HCT116 (cell line): ENCODE measurements around the gene CWC22.

Experiments
- ELF1 ChIP-seq: IDR thresholded peaks from 2 replicates; pipeline ENCODE4 v1.6.1; 2012; ENCODE audit warnings: low read depth, borderline replicate concordance
- FOSL1 ChIP-seq: IDR thresholded peaks from 2 replicates; pipeline ENCODE4 v1.6.1; 2012; ENCODE audit warnings: low read depth
- POLR2A ChIP-seq: IDR thresholded peaks from 2 replicates; pipeline ENCODE4 v1.7.0; 2011; ENCODE audit warnings: borderline replicate concordance; ENCODE audit not compliant: insufficient read depth, insufficient read length; ENCODE audit errors: extremely low read depth
- RAD21 ChIP-seq: IDR thresholded peaks from 2 replicates; pipeline ENCODE4 v1.6.1; 2012; ENCODE audit warnings: low read depth, mild to moderate bottlenecking
- YY1 ChIP-seq: IDR thresholded peaks from 2 replicates; pipeline ENCODE4 v1.6.1; 2011; ENCODE audit warnings: low read length, low read depth, moderate library complexity, mild to moderate bottlenecking; ENCODE audit not compliant: insufficient replicate concordance; ENCODE audit errors: extremely low read depth
- TF ChIP-seq, protein P1 (sequence below), 3 experiments: fragments of 200-600 bp in 1 of 3; sonication (generic) in 1 of 3; IDR thresholded peaks in 2 of 3; conservative IDR thresholded peaks in 1 of 3; 2 replicates each; pipeline ENCODE4 v1.5.1; 2012 to 2017; ENCODE audit warnings: low read depth in 2 of 3, low read length in 2 of 3, antibody characterized with exemption in 1 of 3, borderline replicate concordance in 1 of 3, control low read depth in 1 of 3, mild to moderate bottlenecking in 1 of 3, mixed read lengths in 1 of 3, mixed run types in 1 of 3, moderate library complexity in 1 of 3; ENCODE audit not compliant: insufficient read depth in 1 of 3

DNA sequence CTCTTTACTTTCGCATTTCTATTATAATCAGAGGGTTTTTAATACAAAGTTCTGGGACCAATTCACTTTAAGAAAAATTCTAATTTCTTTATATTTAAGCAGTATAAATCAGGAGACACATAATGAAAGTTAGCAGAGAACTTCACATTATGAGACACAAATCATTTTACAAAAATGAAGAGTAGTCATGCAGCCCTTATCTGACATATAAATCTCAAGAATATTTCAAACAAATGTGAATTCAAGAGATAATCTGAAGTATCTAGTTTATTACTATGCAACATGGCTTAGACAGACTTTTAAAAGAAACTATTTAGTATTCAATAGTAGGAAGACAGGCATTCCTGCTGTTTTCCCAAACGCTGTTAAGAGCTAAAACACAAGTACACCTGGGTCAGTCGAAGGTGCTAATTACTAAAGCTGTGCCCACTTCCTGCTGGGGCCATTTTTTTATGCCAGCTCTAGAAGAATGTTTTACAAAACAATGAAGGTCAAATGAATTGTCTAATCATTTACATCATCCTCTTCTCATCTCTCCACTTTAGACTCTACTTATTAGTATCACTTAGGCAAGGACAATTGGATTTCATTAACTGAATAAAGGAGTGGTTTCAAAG lies 40.2 kb downstream of the CWC22 start:
- TF ChIP-seq, protein P1, sequence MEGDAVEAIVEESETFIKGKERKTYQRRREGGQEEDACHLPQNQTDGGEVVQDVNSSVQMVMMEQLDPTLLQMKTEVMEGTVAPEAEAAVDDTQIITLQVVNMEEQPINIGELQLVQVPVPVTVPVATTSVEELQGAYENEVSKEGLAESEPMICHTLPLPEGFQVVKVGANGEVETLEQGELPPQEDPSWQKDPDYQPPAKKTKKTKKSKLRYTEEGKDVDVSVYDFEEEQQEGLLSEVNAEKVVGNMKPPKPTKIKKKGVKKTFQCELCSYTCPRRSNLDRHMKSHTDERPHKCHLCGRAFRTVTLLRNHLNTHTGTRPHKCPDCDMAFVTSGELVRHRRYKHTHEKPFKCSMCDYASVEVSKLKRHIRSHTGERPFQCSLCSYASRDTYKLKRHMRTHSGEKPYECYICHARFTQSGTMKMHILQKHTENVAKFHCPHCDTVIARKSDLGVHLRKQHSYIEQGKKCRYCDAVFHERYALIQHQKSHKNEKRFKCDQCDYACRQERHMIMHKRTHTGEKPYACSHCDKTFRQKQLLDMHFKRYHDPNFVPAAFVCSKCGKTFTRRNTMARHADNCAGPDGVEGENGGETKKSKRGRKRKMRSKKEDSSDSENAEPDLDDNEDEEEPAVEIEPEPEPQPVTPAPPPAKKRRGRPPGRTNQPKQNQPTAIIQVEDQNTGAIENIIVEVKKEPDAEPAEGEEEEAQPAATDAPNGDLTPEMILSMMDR (IDR thresholded peaks at IDR 0.05 in 2 of 3, conservative IDR thresholded peaks at IDR 0.05 in 1 of 3; ENCODE audit: borderline replicate concordance in 1 of 3, insufficient read depth in 1 of 3, low read depth in 2 of 3, low read length in 2 of 3), result no peak
- TF ChIP-seq ELF1, result no peak
- TF ChIP-seq YY1, result no peak
- no peak for TF ChIP-seq POLR2A
- TF ChIP-seq RAD21, result no peak
- no peak for TF ChIP-seq FOSL1
